H1 (cell line): ENCODE data around the gene DNAL1. TPM values are rescaled to one million over a fixed set of nuclear protein-coding genes. Genes with fewer than 3 reads are reported as not detected.

Experiments
- ATF3 ChIP-seq: IDR thresholded peaks from 2 replicates; pipeline ENCODE4 v1.6.1; 2011; ENCODE audit warnings: low read depth, mild to moderate bottlenecking, low read length; ENCODE audit not compliant: insufficient read depth
- EP300 ChIP-seq, 2 experiments: IDR thresholded peaks; 1 replicate in 1 of 2; 2 replicates in 1 of 2; pipeline ENCODE4 v1.6.1; 2011 to 2012; ENCODE audit warnings: low read depth in 2 of 2, low read length in 2 of 2, mild to moderate bottlenecking in 2 of 2, borderline replicate concordance in 1 of 2, inconsistent platforms in 1 of 2, moderate library complexity in 1 of 2
- KDM4A ChIP-seq: IDR thresholded peaks from one replicate; pipeline ENCODE4 v1.7.1; 2012; ENCODE audit warnings: low read depth, mild to moderate bottlenecking, moderate library complexity, low read length, inconsistent platforms; ENCODE audit not compliant: severe bottlenecking
- RAD21 ChIP-seq, 2 experiments: IDR thresholded peaks in 1 of 2; conservative IDR thresholded peaks in 1 of 2; 2 replicates each; pipeline ENCODE4 v1.6.1; 2011; ENCODE audit warnings: low read depth in 2 of 2, low read length in 2 of 2, improper control_type of control experiment in 1 of 2, inconsistent platforms in 1 of 2, mild to moderate bottlenecking in 1 of 2, moderate library complexity in 1 of 2
- RXRA ChIP-seq: IDR thresholded peaks from 2 replicates; pipeline ENCODE4 v1.6.1; 2011; ENCODE audit warnings: low read depth, mild to moderate bottlenecking, low read length, moderate library complexity; ENCODE audit not compliant: insufficient read depth
- SP2 ChIP-seq: IDR thresholded peaks from 2 replicates; pipeline ENCODE4 v1.6.1; 2012; ENCODE audit warnings: mild to moderate bottlenecking, low read length, inconsistent platforms
- TAF1 ChIP-seq: IDR thresholded peaks from 2 replicates; pipeline ENCODE4 v1.6.1; 2011; ENCODE audit warnings: mild to moderate bottlenecking, low read depth, low read length
- TEAD4 ChIP-seq: IDR thresholded peaks from 2 replicates; pipeline ENCODE4 v1.6.1; 2012; ENCODE audit warnings: low read depth, low read length, inconsistent platforms, mixed read lengths
- polyA plus RNA-seq, 7 experiments: library from polyadenylated mRNA; depleted of rRNA in 3 of 7; stranded (reverse) in 5 of 7; unstranded in 2 of 7; fragments of >200 nt in 5 of 7; fragments of 200-250 nt in 2 of 7; gene quantifications; 1 replicate in 5 of 7; 2 replicates in 1 of 7; 4 replicates in 1 of 7; pipeline versions ENCODE4 v1.2.1 to v1.2.3, GENCODE V29; 2011 to 2013; ENCODE audit warnings: missing spikeins in 2 of 7, mixed read lengths in 2 of 7
- total RNA-seq: library from RNA; stranded (reverse); fragmentation: NEBNext Ultra II Directional; extraction: Animal tissue kit (Norgen Biotek cat#: 25700); gene quantifications from 2 replicates; pipeline ENCODE4 v1.2.1, GENCODE V29; 2021

The DNAL1 gene
- total and polyA plus RNA-seq, 2 of the 8 experiments (the other 6 are each of a cell fraction or from before 2014, with no cell fraction given): 2.8 to 16.8 TPM

- TF ChIP-seq RAD21 (IDR thresholded peaks at IDR 0.05 in 1 of 2, conservative IDR thresholded peaks at IDR 0.05 in 1 of 2; ENCODE audit: low read depth in 2 of 2, low read length in 2 of 2) (no peak), TAF1 (no peak), EP300 (IDR thresholded peaks at IDR 0.05; ENCODE audit: borderline replicate concordance in 1 of 2, low read depth in 2 of 2, low read length in 2 of 2) (no peak), RXRA (no peak), TEAD4 (no peak), KDM4A (no peak), SP2 (no peak), ATF3 (no peak)
These were observed 31.3 kb upstream of the DNAL1 start (continued) for GRCh38 chr14:73613419-73613963.
